Mucosa of descending colon (tissue), 3 donors: ENCODE results near the gene NSUN6. TPM values are rescaled to one million over a fixed set of nuclear protein-coding genes. Genes with fewer than 3 reads are reported as not detected.

ENCODE experiments used
- ATAC-seq: fragments of 200-7000 bp; cut with Tn5 transposase; one replicate; pipeline ENCODE4 v1.9.1; 2020; ENCODE audit warnings: mild to moderate bottlenecking, moderate library complexity
- DNase-seq, 3 donors: peaks; one replicate each; pipeline ENCODE4 v3.0.0-alpha.2; 2020
- H3K36me3 ChIP-seq: fragments of 200-600 bp; one replicate; pipeline ENCODE4 v1.8.0; 2021; ENCODE audit warnings: low read depth, mild to moderate bottlenecking
- H3K4me1 ChIP-seq: fragments of 200-600 bp; one replicate; pipeline ENCODE4 v1.8.0; 2021; ENCODE audit warnings: low read depth, mild to moderate bottlenecking
- H3K4me3 ChIP-seq: fragments of 200-600 bp; one replicate; pipeline ENCODE4 v1.8.0; 2021; ENCODE audit warnings: mild to moderate bottlenecking
- H3K9me3 ChIP-seq: fragments of 200-600 bp; one replicate; pipeline ENCODE4 v1.8.0; 2021; ENCODE audit warnings: mild to moderate bottlenecking
- intact Hi-C, 2 donors: fragments of 100-400 bp; cut with DNase I in 1 of 2; cut with micrococcal nuclease in 1 of 2; formaldehyde crosslinking; loops; one replicate each; pipeline versions ENCODE4 v1.11.0 to v1.11.1; 2022; cut with DNase I, micrococcal nuclease
- total RNA-seq, 3 donors: library from RNA; stranded (reverse); fragmentation: NEBNext Ultra II Directional in 2 of 3; extraction: Animal tissue kit (Norgen Biotek cat#: 25700) in 2 of 3; gene quantifications; one replicate each; pipeline versions ENCODE4 v1.2.1 to v1.2.4, GENCODE V29; 2021 to 2023
- TF ChIP-seq, protein P1 (sequence below): fragments of 200-600 bp; IDR thresholded peaks from one replicate; pipeline ENCODE4 v1.8.0; 2022; ENCODE audit warnings: antibody characterized with exemption, mild to moderate bottlenecking
- donor health status: DM: no; HTN: no; CAD: no; lungs with moderate emphysema.
- donor health status: DM: no; HTN: no; CAD: no.
- donor health status: DM: no; HTN: yes; CAD: no.

Gene NSUN6
- total RNA-seq, 3 donors from 2014 or later = 10.2 to 21.1 (median 13.6) TPM

DNA sequence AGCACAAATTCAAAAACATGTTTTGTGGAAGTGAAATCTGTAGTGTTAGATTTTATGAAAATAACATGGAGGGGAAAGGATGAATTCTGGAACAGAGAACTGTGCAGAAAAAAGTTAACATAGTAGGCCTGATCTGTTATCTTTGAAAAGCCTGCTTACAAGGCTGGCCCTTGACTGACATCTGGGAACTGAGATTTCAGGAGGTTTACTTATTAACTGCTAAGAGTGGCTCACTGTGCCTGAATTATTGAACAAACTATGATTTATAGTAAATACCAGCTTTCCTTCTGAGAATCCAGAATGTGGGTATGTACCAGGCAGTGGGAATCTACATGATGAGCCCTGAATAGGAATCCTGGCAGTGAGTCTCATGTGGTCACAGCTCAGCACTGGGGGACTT, 30.5 kb downstream of the NSUN6 start:
- no peaks in the 10 kb centered on the region for H3K4me1 ChIP-seq
- no peaks in the 10 kb centered on the region for H3K36me3 ChIP-seq
- H3K9me3 ChIP-seq = no peaks in the 10 kb centered on the region
- no peak for DNase-seq
- no peak overlapping the region for H3K4me3 ChIP-seq
- no peak for ATAC-seq
- intact Hi-C loops = no loop called here
- TF ChIP-seq, protein P1, sequence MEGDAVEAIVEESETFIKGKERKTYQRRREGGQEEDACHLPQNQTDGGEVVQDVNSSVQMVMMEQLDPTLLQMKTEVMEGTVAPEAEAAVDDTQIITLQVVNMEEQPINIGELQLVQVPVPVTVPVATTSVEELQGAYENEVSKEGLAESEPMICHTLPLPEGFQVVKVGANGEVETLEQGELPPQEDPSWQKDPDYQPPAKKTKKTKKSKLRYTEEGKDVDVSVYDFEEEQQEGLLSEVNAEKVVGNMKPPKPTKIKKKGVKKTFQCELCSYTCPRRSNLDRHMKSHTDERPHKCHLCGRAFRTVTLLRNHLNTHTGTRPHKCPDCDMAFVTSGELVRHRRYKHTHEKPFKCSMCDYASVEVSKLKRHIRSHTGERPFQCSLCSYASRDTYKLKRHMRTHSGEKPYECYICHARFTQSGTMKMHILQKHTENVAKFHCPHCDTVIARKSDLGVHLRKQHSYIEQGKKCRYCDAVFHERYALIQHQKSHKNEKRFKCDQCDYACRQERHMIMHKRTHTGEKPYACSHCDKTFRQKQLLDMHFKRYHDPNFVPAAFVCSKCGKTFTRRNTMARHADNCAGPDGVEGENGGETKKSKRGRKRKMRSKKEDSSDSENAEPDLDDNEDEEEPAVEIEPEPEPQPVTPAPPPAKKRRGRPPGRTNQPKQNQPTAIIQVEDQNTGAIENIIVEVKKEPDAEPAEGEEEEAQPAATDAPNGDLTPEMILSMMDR = no peak

DNA sequence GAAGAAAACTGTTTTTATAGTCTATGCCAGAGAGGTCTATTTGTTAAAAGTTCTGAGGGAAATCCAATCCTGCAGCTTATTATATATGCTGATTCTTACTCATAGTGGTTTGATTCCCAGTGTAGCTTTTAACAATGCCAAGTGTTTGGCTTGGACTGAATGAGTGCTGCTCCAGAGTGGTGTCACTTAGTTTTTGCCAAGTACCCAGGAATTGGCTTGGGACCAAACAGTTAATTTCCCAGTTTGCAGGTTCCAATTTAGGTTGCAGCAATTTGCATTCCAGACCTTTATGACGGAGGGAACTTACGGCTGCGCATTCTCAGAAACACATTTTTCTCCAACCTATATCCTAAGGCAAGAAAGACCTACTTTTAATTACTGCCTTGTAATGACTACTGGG, 32.4 kb downstream of the NSUN6 start:
- ATAC-seq (no peak), DNase-seq (no peak)
- Histone ChIP-seq H3K4me3 (no peak overlapping the region), H3K4me1 (no peaks in the 10 kb centered on the region), H3K9me3 (no peaks in the 10 kb centered on the region), H3K36me3 (no peaks in the 10 kb centered on the region)
- TF ChIP-seq, protein P1 = no peak
- intact Hi-C loops = no loop called here

- H3K9me3 ChIP-seq = no peaks in the 10 kb centered on the region
- no peak overlapping the region for H3K4me3 ChIP-seq
- ATAC-seq = no peak
- no peak for DNase-seq
- intact Hi-C loops = no loop called here
- H3K36me3 ChIP-seq = no peaks in the 10 kb centered on the region
- H3K4me1 ChIP-seq = peaks cover 1% of the 10 kb centered on the region
- TF ChIP-seq, protein P1 = no peak
Observed at GRCh38 chr10:18616337-18616736, 35.0 kb downstream of the NSUN6 start.

- DNase-seq = no peak
- Histone ChIP-seq H3K36me3 (no peaks in the 10 kb centered on the region), H3K4me3 (no peak overlapping the region), H3K4me1 (peaks cover 9% of the 10 kb centered on the region), H3K9me3 (no peaks in the 10 kb centered on the region)
- intact Hi-C loops = no loop called here
- ATAC-seq = no peak
- TF ChIP-seq, protein P1 = no peak
Observed at GRCh38 chr10:18615618-18616017, 35.8 kb downstream of the NSUN6 start.

DNA sequence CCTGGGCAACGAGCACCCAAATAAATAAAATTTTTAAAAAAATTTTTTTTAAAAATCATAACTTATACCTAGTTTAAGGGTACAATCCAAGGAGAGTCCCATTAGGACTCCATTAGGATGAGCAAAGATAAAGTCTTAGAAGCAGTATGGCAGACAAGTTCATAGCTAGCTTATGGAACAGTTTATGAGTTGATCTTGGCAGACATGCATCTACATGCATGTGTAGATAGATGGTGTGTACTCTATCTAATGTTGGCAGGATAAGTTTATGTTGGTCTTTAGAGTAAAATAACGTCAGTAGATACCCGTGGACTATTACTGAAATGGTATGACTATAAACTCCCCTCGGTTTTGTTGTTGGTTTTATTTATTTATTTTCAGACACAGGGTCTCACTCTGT, 40.2 kb downstream of the NSUN6 start:
- no peak for ATAC-seq
- Histone ChIP-seq H3K4me3 (no peak overlapping the region), H3K4me1 (peaks cover 10% of the 10 kb centered on the region), H3K36me3 (no peaks in the 10 kb centered on the region), H3K9me3 (no peaks in the 10 kb centered on the region)
- no peak for DNase-seq
- TF ChIP-seq, protein P1 = no peak
- intact Hi-C loops = no loop called here

DNA sequence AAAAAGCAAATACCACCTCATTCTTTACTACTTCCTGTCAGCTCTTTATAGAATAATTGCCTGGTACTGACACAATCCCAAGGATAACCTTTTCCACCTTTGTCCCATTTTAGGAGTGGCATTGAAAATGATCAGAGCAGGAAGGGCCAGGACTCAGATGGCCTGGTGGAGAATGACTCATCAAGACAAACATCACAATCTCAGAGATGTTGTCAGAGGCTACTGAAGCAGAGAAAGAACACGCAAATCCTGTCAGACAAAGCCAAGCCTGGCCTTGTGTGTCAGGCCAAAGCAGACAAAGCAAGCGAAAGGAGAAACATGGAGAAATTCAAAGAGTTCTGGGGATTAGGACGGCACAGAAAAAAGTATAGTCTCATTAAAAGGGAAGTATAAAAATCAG, 40.9 kb downstream of the NSUN6 start:
- H3K4me3 ChIP-seq = no peak overlapping the region
- DNase-seq (peak in 1 of 3 donors; percentile 35), ATAC-seq (peak; percentile 97)
- intact Hi-C loops = no loop called here
- peaks cover 10% of the 10 kb centered on the region for H3K4me1 ChIP-seq
- H3K36me3 ChIP-seq = no peaks in the 10 kb centered on the region
- no peaks in the 10 kb centered on the region for H3K9me3 ChIP-seq
- TF ChIP-seq, protein P1 = no peak
